ENCODE measurements around the gene PLEKHG7.
A peak's percentile ranks its signal among the peaks of the same experiment; 100 is the strongest.

PLEKHG7 gene

DNA sequence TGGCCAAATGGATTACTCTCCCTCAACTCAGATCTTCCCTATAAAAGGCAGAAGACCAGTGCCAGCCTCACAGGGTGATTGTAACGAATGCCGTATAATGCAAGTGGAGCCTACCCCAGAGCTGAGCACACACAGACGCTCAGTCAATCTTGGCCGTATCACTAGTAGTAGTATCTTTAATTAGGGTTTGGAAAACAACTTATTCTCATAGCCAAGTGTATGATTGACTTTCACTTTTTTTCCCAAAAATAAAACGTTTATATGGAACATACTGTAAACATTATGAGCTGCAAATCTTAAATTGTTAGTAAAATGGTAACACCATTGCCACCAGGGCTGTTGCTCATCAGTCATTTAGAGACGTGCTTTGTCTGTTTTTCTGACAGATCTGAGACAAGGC is 30.4 kb downstream of the PLEKHG7 start:
- TF ChIP-seq, protein P1, sequence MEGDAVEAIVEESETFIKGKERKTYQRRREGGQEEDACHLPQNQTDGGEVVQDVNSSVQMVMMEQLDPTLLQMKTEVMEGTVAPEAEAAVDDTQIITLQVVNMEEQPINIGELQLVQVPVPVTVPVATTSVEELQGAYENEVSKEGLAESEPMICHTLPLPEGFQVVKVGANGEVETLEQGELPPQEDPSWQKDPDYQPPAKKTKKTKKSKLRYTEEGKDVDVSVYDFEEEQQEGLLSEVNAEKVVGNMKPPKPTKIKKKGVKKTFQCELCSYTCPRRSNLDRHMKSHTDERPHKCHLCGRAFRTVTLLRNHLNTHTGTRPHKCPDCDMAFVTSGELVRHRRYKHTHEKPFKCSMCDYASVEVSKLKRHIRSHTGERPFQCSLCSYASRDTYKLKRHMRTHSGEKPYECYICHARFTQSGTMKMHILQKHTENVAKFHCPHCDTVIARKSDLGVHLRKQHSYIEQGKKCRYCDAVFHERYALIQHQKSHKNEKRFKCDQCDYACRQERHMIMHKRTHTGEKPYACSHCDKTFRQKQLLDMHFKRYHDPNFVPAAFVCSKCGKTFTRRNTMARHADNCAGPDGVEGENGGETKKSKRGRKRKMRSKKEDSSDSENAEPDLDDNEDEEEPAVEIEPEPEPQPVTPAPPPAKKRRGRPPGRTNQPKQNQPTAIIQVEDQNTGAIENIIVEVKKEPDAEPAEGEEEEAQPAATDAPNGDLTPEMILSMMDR (conservative IDR thresholded peaks at IDR 0.05; ENCODE audit: low read length) = no peak

GRCh38 chr12:92733661-92734060 is 30.9 kb downstream of the PLEKHG7 start:
- DNase-seq (ENCODE audit: low read depth) = no peak
- no peak overlapping the region for H3K4me3 ChIP-seq (ENCODE audit: low read length)
- TF ChIP-seq, protein P1 (conservative IDR thresholded peaks at IDR 0.05; ENCODE audit: low read length) = no peak

More for the DNA sequence above, 30.4 kb downstream of the PLEKHG7 start:
- H3K4me3 ChIP-seq (ENCODE audit: low read length) = no peak overlapping the region
- DNase-seq (ENCODE audit: low read depth) = no peak

DNA sequence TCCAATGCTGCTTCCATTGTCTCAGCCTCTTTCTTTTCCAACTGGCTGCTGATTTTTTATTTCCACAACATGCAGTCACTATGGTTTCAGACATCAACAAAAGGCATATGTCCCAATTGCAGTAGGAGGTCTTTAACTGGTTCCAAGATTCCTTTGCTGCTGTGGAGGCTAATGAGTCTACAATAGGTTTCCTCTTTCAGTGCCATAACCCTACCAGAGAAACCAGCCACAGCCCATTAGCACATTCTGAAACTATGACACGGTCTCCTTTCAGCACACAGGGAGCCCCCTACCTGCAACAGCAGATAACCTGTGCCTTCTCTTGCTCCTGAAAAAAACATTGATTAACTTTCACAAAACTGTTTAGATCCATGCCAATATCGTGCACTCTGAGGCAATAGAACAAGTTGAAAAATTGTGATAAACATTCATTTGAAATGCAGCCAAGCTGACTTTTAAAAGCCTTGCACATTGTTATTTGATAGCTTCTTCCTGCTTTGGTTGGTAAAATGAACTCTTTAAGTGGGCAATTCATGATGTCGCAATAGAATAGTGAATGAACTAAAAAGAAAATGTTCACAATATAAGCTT is 32.4 kb downstream of the PLEKHG7 start:
- TF ChIP-seq, protein P1 (conservative IDR thresholded peaks at IDR 0.05; ENCODE audit: low read length) = peak; percentile 33; the same call in 1 of the 2 replicates
- H3K4me3 ChIP-seq (ENCODE audit: low read length) = no peak overlapping the region
- DNase-seq (ENCODE audit: low read depth) = peak; percentile 95

DNA sequence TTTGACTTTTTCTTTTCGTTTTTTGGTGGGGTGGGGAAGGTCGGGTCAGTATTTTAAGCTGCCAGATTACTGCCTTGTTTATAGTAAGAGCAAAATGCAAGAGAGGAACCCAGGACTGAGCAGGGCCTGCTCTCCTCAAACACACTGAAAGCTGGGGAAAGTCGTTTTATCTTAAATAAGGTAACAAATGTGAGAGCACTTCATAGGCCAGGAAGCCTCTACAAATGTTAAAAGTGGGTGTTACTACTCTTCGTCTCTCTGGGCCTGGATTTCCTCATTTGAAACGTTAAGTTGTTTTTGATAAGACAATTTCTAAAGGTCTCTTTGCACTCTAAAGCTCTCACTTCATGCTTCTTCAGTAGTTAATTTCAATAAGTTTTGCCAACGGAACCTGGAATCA is 33.8 kb downstream of the PLEKHG7 start:
- H3K4me3 ChIP-seq (ENCODE audit: low read length) = no peak overlapping the region
- TF ChIP-seq, protein P1 (conservative IDR thresholded peaks at IDR 0.05; ENCODE audit: low read length) = no peak
- no peak for DNase-seq (ENCODE audit: low read depth)

DNA sequence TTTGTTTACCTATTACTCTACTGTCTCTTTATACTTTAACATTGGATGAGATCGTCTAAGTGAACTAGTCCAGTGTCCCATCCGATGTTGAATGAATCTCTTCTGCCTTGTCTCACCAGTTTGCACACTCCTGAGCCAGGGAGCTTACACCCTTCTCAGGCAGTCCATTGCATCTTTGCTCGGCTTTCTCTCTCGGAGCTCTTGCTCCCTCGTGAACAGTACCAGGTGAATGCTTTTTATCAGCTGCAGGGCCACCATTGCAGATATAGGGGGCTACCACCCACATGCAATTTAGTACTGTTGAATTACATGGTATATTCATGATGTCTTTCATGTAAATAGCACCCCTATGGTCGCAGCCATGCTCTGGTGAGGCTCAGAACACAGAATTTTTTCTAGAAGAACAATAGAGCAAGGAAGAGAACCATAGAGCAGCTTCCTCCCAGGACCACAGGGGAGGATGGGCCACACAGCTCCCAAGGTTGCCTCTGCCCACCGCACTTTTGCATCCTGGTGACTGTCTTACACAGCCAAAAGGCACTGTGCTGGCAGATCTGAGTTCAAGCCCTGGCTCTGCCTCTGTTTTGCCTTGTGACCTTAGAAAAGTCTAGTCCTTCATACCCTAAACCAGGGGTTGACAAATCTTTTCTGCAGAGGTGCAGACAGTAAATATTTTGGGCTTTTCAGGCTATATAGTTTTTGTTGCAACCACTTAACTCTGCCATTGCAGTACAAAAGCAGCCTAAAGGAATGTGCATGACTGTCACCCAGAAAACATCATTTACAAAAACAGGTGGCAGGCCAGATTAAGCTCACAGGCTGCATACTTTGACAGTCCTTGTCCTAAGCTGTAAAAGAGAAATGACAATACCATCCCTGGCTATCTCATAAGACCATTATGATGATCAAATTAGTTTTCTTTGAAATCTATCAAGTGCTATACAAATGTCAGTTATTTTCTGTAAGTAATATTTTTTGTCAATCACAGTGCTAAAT is 35.4 kb downstream of the PLEKHG7 start:
- TF ChIP-seq, protein P1 (conservative IDR thresholded peaks at IDR 0.05; ENCODE audit: low read length) = no peak
- no peak for DNase-seq (ENCODE audit: low read depth)
- H3K4me3 ChIP-seq (ENCODE audit: low read length) = no peak overlapping the region

DNA sequence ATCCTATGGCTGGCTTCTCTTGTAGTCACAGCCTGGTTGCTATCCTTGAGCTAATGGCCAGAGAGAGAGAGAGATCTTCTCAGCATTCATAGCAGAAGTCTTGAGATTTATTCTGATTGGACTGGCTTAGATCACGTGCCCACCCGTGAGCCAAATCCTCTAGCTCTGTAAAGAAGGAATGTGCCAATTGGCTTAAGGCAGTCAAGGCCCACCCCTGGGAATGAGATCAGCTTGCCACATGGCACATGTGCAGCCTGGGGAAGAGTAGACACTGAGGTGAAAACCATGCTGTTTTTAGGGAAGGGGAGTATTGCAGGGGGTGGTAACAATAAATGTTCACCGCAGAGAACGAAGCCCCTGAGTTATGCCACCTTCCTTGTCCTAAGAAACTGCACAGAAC is 36.3 kb downstream of the PLEKHG7 start:
- H3K4me3 ChIP-seq (ENCODE audit: low read length) = no peak overlapping the region
- DNase-seq (ENCODE audit: low read depth) = peak; percentile 6
- TF ChIP-seq, protein P1 (conservative IDR thresholded peaks at IDR 0.05; ENCODE audit: low read length) = no peak

All from AG10803 (cell line).